Measurements from ENCODE around the gene GPX4.
A peak's percentile ranks its signal among the peaks of the same experiment; 100 is the strongest.
"Not testable (repeated sequence)": the region's sequence is repeated elsewhere in the genome, so short reads cannot be mapped to it uniquely, and the experiment has no call there.

Gene GPX4

GRCh38 chr19:1113986-1114483, 10.2 kb downstream of the GPX4 start:
- DNase-seq (ENCODE audit: low spot score) = no peak

GRCh38 chr19:1114728-1115127, 10.9 kb downstream of the GPX4 start:
- not testable (repeated sequence) for DNase-seq (ENCODE audit: low spot score)

GRCh38 chr19:1115646-1116420, 12.0 kb downstream of the GPX4 start:
- DNase-seq (ENCODE audit: low spot score) = no peak

GRCh38 chr19:1116726-1117581, 13.2 kb downstream of the GPX4 start:
- no peak for DNase-seq (ENCODE audit: low spot score)

GRCh38 chr19:1117654-1118053, 13.9 kb downstream of the GPX4 start:
- no peak for DNase-seq (ENCODE audit: low spot score)

GRCh38 chr19:1118999-1119398, 15.2 kb downstream of the GPX4 start:
- DNase-seq (ENCODE audit: low spot score) = no peak

GRCh38 chr19:1119475-1120217, 15.9 kb downstream of the GPX4 start:
- no peak for DNase-seq (ENCODE audit: low spot score)

GRCh38 chr19:1121395-1121794, 17.6 kb downstream of the GPX4 start:
- no peak for DNase-seq (ENCODE audit: low spot score)

- DNase-seq (ENCODE audit: low spot score) = no peak
Observed at GRCh38 chr19:1122021-1122971, 18.5 kb downstream of the GPX4 start.

GRCh38 chr19:1122972-1123363, 19.2 kb downstream of the GPX4 start:
- DNase-seq (ENCODE audit: low spot score) = peak; percentile 76

- no peak for DNase-seq (ENCODE audit: low spot score)
Observed at GRCh38 chr19:1123381-1123780, 19.6 kb downstream of the GPX4 start.

GRCh38 chr19:1123885-1124677, 20.3 kb downstream of the GPX4 start:
- no peak for DNase-seq (ENCODE audit: low spot score)

- DNase-seq (ENCODE audit: low spot score) = no peak
Observed at GRCh38 chr19:1125601-1126467, 22.0 kb downstream of the GPX4 start.

GRCh38 chr19:1126984-1127760, 23.4 kb downstream of the GPX4 start:
- DNase-seq (ENCODE audit: low spot score) = no peak

GRCh38 chr19:1128106-1128505, 24.3 kb downstream of the GPX4 start:
- no peak for DNase-seq (ENCODE audit: low spot score)

- not testable (repeated sequence) for DNase-seq (ENCODE audit: low spot score)
Observed at GRCh38 chr19:1129084-1129483, 25.3 kb downstream of the GPX4 start.

GRCh38 chr19:1129535-1129934, 25.7 kb downstream of the GPX4 start:
- no peak for DNase-seq (ENCODE audit: low spot score)
